GM12878 (cell line): ENCODE data around the gene C2orf80. TPM values are rescaled to one million over a fixed set of nuclear protein-coding genes. Genes with fewer than 3 reads are reported as not detected.

Experiments
- polyA plus RNA-seq, 11 experiments: library from polyadenylated mRNA; depleted of rRNA in 4 of 11; unstranded in 6 of 11; stranded (reverse) in 5 of 11; fragments of >200 nt; fragmentation: Nextera tagmentation in 4 of 11; fragmentation: Illumina TruSeq in 1 of 11; extraction: Ambion mirVana in 4 of 11; extraction: Trizol in 1 of 11; gene quantifications; 1 replicate in 1 of 11; 2 replicates in 10 of 11; pipeline versions ENCODE4 v1.2.1 to v1.2.3, GENCODE V29; 2011 to 2016; ENCODE audit warnings: inconsistent platforms in 2 of 11, missing spikeins in 2 of 11, low read depth in 1 of 11
- total RNA-seq, 4 experiments: library from RNA; depleted of rRNA in 3 of 4; stranded (reverse); fragments of >200 nt in 3 of 4; fragmentation: Illumina TruSeq in 1 of 4; extraction: Trizol in 1 of 4; gene quantifications; 2 replicates each; pipeline versions ENCODE4 v1.2.1 to v1.2.3, GENCODE V29; 2013 to 2021

C2orf80 gene
- total and polyA plus RNA-seq, 10 of the 15 experiments (the other 5 are each of a cell fraction or from before 2014, with no cell fraction given), result not detected

Other genes starting within 250 kb of the C2orf80 start
Only the 7 nearest of the 8 such genes appear.
- 3.4 and 4.1 TPM in 2 replicates for gene PLEKHM3, start 164.5 kb downstream of the C2orf80 start, total RNA-seq (2014; rRNA removed)
- gene PLEKHM3, start 164.5 kb downstream of the C2orf80 start, total RNA-seq (2014; rRNA removed; fragmentation: Illumina TruSeq; extraction: Trizol), result 3.7 and 4.1 TPM in 2 replicates
- gene PLEKHM3, start 164.5 kb downstream of the C2orf80 start, total RNA-seq (2021), result 4.7 and 5.6 TPM in 2 replicates
- 2.7 TPM in 2 replicates for gene PLEKHM3, start 164.5 kb downstream of the C2orf80 start, polyA plus RNA-seq (2011; rRNA removed)
- 3.8 and 5.1 TPM in 2 replicates for gene PLEKHM3, start 164.5 kb downstream of the C2orf80 start, polyA plus RNA-seq (2014; fragmentation: Illumina TruSeq; extraction: Trizol)
- 1 to 10 TPM; 1.4 to 2.0 TPM for gene PLEKHM3, start 164.5 kb downstream of the C2orf80 start, polyA plus RNA-seq (2014; fragmentation: Nextera tagmentation; extraction: Ambion mirVana)
- gene PLEKHM3, start 164.5 kb downstream of the C2orf80 start, polyA plus RNA-seq (2014; rRNA removed), result 2.8 and 3.8 TPM in 2 replicates
- gene PLEKHM3, start 164.5 kb downstream of the C2orf80 start, polyA plus RNA-seq (2016; fragmentation: Nextera tagmentation; extraction: Ambion mirVana), result 1 to 10 TPM; 2.2 to 2.3 TPM
- not detected in 2 replicates for gene CRYGD, start 65.5 kb downstream of the C2orf80 start, total RNA-seq (2014; rRNA removed)
- gene CRYGD, start 65.5 kb downstream of the C2orf80 start, total RNA-seq (2014; rRNA removed; fragmentation: Illumina TruSeq; extraction: Trizol), result not detected in 2 replicates
- not detected in 2 replicates for gene CRYGD, start 65.5 kb downstream of the C2orf80 start, total RNA-seq (2021)
- gene CRYGD, start 65.5 kb downstream of the C2orf80 start, polyA plus RNA-seq (2011; rRNA removed), result not detected in 2 replicates
- not detected in 2 replicates for gene CRYGD, start 65.5 kb downstream of the C2orf80 start, polyA plus RNA-seq (2014; fragmentation: Illumina TruSeq; extraction: Trizol)
- gene CRYGD, start 65.5 kb downstream of the C2orf80 start, polyA plus RNA-seq (2014; fragmentation: Nextera tagmentation; extraction: Ambion mirVana), result not detected
- gene CRYGD, start 65.5 kb downstream of the C2orf80 start, polyA plus RNA-seq (2014; rRNA removed), result not detected in 2 replicates
- not detected for gene CRYGD, start 65.5 kb downstream of the C2orf80 start, polyA plus RNA-seq (2016; fragmentation: Nextera tagmentation; extraction: Ambion mirVana)
- not detected in 2 replicates for gene CRYGC, start 60.2 kb downstream of the C2orf80 start, total RNA-seq (2014; rRNA removed)
- not detected in 2 replicates for gene CRYGC, start 60.2 kb downstream of the C2orf80 start, total RNA-seq (2014; rRNA removed; fragmentation: Illumina TruSeq; extraction: Trizol)
- not detected in 2 replicates for gene CRYGC, start 60.2 kb downstream of the C2orf80 start, total RNA-seq (2021)
- gene CRYGC, start 60.2 kb downstream of the C2orf80 start, polyA plus RNA-seq (2011; rRNA removed), result not detected in 2 replicates
- gene CRYGC, start 60.2 kb downstream of the C2orf80 start, polyA plus RNA-seq (2014; fragmentation: Illumina TruSeq; extraction: Trizol), result not detected in 2 replicates
- not detected for gene CRYGC, start 60.2 kb downstream of the C2orf80 start, polyA plus RNA-seq (2014; fragmentation: Nextera tagmentation; extraction: Ambion mirVana)
- not detected in 2 replicates for gene CRYGC, start 60.2 kb downstream of the C2orf80 start, polyA plus RNA-seq (2014; rRNA removed)
- gene CRYGC, start 60.2 kb downstream of the C2orf80 start, polyA plus RNA-seq (2016; fragmentation: Nextera tagmentation; extraction: Ambion mirVana), result not detected
- gene CRYGB, start 43.9 kb downstream of the C2orf80 start, total RNA-seq (2014; rRNA removed), result not detected in 2 replicates
- not detected in 2 replicates for gene CRYGB, start 43.9 kb downstream of the C2orf80 start, total RNA-seq (2014; rRNA removed; fragmentation: Illumina TruSeq; extraction: Trizol)
- gene CRYGB, start 43.9 kb downstream of the C2orf80 start, total RNA-seq (2021), result not detected in 2 replicates
- gene CRYGB, start 43.9 kb downstream of the C2orf80 start, polyA plus RNA-seq (2011; rRNA removed), result not detected in 2 replicates
- not detected in 2 replicates for gene CRYGB, start 43.9 kb downstream of the C2orf80 start, polyA plus RNA-seq (2014; fragmentation: Illumina TruSeq; extraction: Trizol)
- not detected for gene CRYGB, start 43.9 kb downstream of the C2orf80 start, polyA plus RNA-seq (2014; fragmentation: Nextera tagmentation; extraction: Ambion mirVana)
- not detected in 2 replicates for gene CRYGB, start 43.9 kb downstream of the C2orf80 start, polyA plus RNA-seq (2014; rRNA removed)
- gene CRYGB, start 43.9 kb downstream of the C2orf80 start, polyA plus RNA-seq (2016; fragmentation: Nextera tagmentation; extraction: Ambion mirVana), result not detected
- gene CRYGA, start 26.4 kb downstream of the C2orf80 start, total RNA-seq (2014; rRNA removed), result not detected in 2 replicates
- gene CRYGA, start 26.4 kb downstream of the C2orf80 start, total RNA-seq (2014; rRNA removed; fragmentation: Illumina TruSeq; extraction: Trizol), result not detected in 2 replicates
- not detected in 2 replicates for gene CRYGA, start 26.4 kb downstream of the C2orf80 start, total RNA-seq (2021)
- not detected in 2 replicates for gene CRYGA, start 26.4 kb downstream of the C2orf80 start, polyA plus RNA-seq (2011; rRNA removed)
- not detected in 2 replicates for gene CRYGA, start 26.4 kb downstream of the C2orf80 start, polyA plus RNA-seq (2014; fragmentation: Illumina TruSeq; extraction: Trizol)
- not detected for gene CRYGA, start 26.4 kb downstream of the C2orf80 start, polyA plus RNA-seq (2014; fragmentation: Nextera tagmentation; extraction: Ambion mirVana)
- not detected in 2 replicates for gene CRYGA, start 26.4 kb downstream of the C2orf80 start, polyA plus RNA-seq (2014; rRNA removed)
- not detected for gene CRYGA, start 26.4 kb downstream of the C2orf80 start, polyA plus RNA-seq (2016; fragmentation: Nextera tagmentation; extraction: Ambion mirVana)
- 39.0 and 51.9 TPM in 2 replicates for gene IDH1, start 65.0 kb upstream of the C2orf80 start, total RNA-seq (2014; rRNA removed)
- 57.1 and 58.1 TPM in 2 replicates for gene IDH1, start 65.0 kb upstream of the C2orf80 start, total RNA-seq (2014; rRNA removed; fragmentation: Illumina TruSeq; extraction: Trizol)
- gene IDH1, start 65.0 kb upstream of the C2orf80 start, total RNA-seq (2021), result 45.4 and 46.4 TPM in 2 replicates
- 114 and 164 TPM in 2 replicates for gene IDH1, start 65.0 kb upstream of the C2orf80 start, polyA plus RNA-seq (2011; rRNA removed)
- gene IDH1, start 65.0 kb upstream of the C2orf80 start, polyA plus RNA-seq (2014; fragmentation: Illumina TruSeq; extraction: Trizol), result 54.4 and 72.1 TPM in 2 replicates
- 10 to 100 TPM; 56.0 to 67.7 TPM for gene IDH1, start 65.0 kb upstream of the C2orf80 start, polyA plus RNA-seq (2014; fragmentation: Nextera tagmentation; extraction: Ambion mirVana)
- 35.8 and 46.9 TPM in 2 replicates for gene IDH1, start 65.0 kb upstream of the C2orf80 start, polyA plus RNA-seq (2014; rRNA removed)
- 10 to 100 TPM; 48.9 to 55.6 TPM for gene IDH1, start 65.0 kb upstream of the C2orf80 start, polyA plus RNA-seq (2016; fragmentation: Nextera tagmentation; extraction: Ambion mirVana)
- 26.8 and 31.3 TPM in 2 replicates for gene PIKFYVE, start 76.2 kb upstream of the C2orf80 start, total RNA-seq (2014; rRNA removed)
- 28.4 and 29.9 TPM in 2 replicates for gene PIKFYVE, start 76.2 kb upstream of the C2orf80 start, total RNA-seq (2014; rRNA removed; fragmentation: Illumina TruSeq; extraction: Trizol)
- 21.1 and 21.2 TPM in 2 replicates for gene PIKFYVE, start 76.2 kb upstream of the C2orf80 start, total RNA-seq (2021)
- 41.7 and 57.9 TPM in 2 replicates for gene PIKFYVE, start 76.2 kb upstream of the C2orf80 start, polyA plus RNA-seq (2011; rRNA removed)
- 24.5 and 31.0 TPM in 2 replicates for gene PIKFYVE, start 76.2 kb upstream of the C2orf80 start, polyA plus RNA-seq (2014; fragmentation: Illumina TruSeq; extraction: Trizol)
- 1 to 10 TPM; 5.2 to 5.5 TPM for gene PIKFYVE, start 76.2 kb upstream of the C2orf80 start, polyA plus RNA-seq (2014; fragmentation: Nextera tagmentation; extraction: Ambion mirVana)
- gene PIKFYVE, start 76.2 kb upstream of the C2orf80 start, polyA plus RNA-seq (2014; rRNA removed), result 15.6 and 18.0 TPM in 2 replicates
- 1 to 10 TPM; 9.6 to 9.9 TPM for gene PIKFYVE, start 76.2 kb upstream of the C2orf80 start, polyA plus RNA-seq (2016; fragmentation: Nextera tagmentation; extraction: Ambion mirVana)